Sigmoid colon (tissue), 7 donors: ENCODE measurements around the gene RHOH. TPM values are rescaled to one million over a fixed set of nuclear protein-coding genes. Genes with fewer than 3 reads are reported as not detected.

Source experiments
- DNase-seq: peaks from one replicate; pipeline ENCODE4 v3.0.0-alpha.2; 2019
- H3K27ac ChIP-seq, 4 donors: fragments of 200-600 bp; sonication (generic); one replicate each; pipeline ENCODE4 v1.5.1; 2016 to 2019; ENCODE audit warnings: mild to moderate bottlenecking in 1 of 4
- H3K27me3 ChIP-seq, 3 donors: fragments of 200-600 bp; sonication (generic); one replicate each; pipeline ENCODE4 v1.5.1; 2019; ENCODE audit warnings: mild to moderate bottlenecking in 1 of 3
- H3K36me3 ChIP-seq, 4 donors: fragments of 200-600 bp; sonication (generic); one replicate each; pipeline ENCODE4 v1.5.1; 2016 to 2019
- H3K4me1 ChIP-seq, 4 donors: fragments of 200-600 bp; sonication (generic); one replicate each; pipeline ENCODE4 v1.5.1; 2017 to 2019
- H3K4me3 ChIP-seq, 4 donors: fragments of 200-600 bp; sonication (generic); one replicate each; pipeline ENCODE4 v1.5.1; 2017 to 2019; ENCODE audit warnings: mild to moderate bottlenecking in 2 of 4, moderate library complexity in 1 of 4
- H3K9me3 ChIP-seq, 4 donors: fragments of 200-600 bp in 3 of 4; sonication (generic) in 3 of 4; one replicate each; pipeline versions ENCODE4 v1.5.1 to v1.6.1; 2013 to 2019
- CTCF ChIP-seq, 4 experiments: fragments of 450-650 bp in 3 of 4; fragments of 200-600 bp in 1 of 4; IDR thresholded peaks; one replicate each; pipeline ENCODE4 v1.5.1; 2016 to 2019; ENCODE audit warnings: antibody characterized with exemption in 4 of 4, mild to moderate bottlenecking in 3 of 4, moderate library complexity in 2 of 4
- EP300 ChIP-seq, 4 donors: sonication (generic); formaldehyde crosslinking; IDR thresholded peaks; one replicate each; pipeline ENCODE4 v1.6.1; 2017; ENCODE audit warnings: antibody characterized with exemption in 4 of 4
- POLR2A ChIP-seq, 2 donors: fragments of 450-650 bp; IDR thresholded peaks; one replicate each; pipeline ENCODE4 v1.6.1; 2016; ENCODE audit warnings: antibody characterized with exemption in 2 of 2, mild to moderate bottlenecking in 2 of 2, moderate library complexity in 2 of 2
- POLR2AphosphoS5 ChIP-seq, 4 donors: sonication (generic); formaldehyde crosslinking; IDR thresholded peaks; one replicate each; pipeline ENCODE4 v1.6.1; 2017; ENCODE audit warnings: antibody characterized with exemption in 4 of 4
- WGBS, 2 donors: extraction: QIAGEN DNeasy Blood & Tissue Kit; methylation state at CpG; one replicate each; pipeline ENCODE4 v1.1.7; 2013; 5-methylcytosine and 5-hydroxymethylcytosine counted together
- intact Hi-C: fragments of 100-400 bp; cut with DNase I; formaldehyde crosslinking; loops from one replicate; pipeline ENCODE4 v1.15.1; 2023
- polyA plus RNA-seq, 3 donors: library from polyadenylated mRNA; stranded (reverse); fragments of 200-250 nt; gene quantifications; one replicate each; pipeline ENCODE4 v1.2.3, GENCODE V29; 2013
- total RNA-seq, 4 donors: library from RNA; depleted of rRNA; stranded (reverse); fragments of >200 nt; gene quantifications; one replicate each; pipeline ENCODE4 v1.1.0, GENCODE V29; 2016
- donor health status: healthy with polysubstance abuse.
- donor health status: Bipolar disorder and iron deficiency.
- donor health status: healthy.

RHOH gene
- total and polyA plus RNA-seq, 7 donors, result 0.49 to 38.8 (median 1.4) TPM

- no peak for DNase-seq
- no peaks in the 10 kb centered on the region for H3K27me3 ChIP-seq
- no peaks in the 10 kb centered on the region for H3K4me1 ChIP-seq
- no peak overlapping the region for H3K4me3 ChIP-seq
- H3K36me3 ChIP-seq, result no peaks in the 10 kb centered on the region
- WGBS, 2 donors, result 79 to 80% methylated on average over 2 of the region's 2 CpGs
- no peak overlapping the region for H3K27ac ChIP-seq
- H3K9me3 ChIP-seq, result no peaks in the 10 kb centered on the region
- intact Hi-C loops, result no loop called here
- TF ChIP-seq CTCF (IDR thresholded peaks at IDR 0.05) (no peak), POLR2AphosphoS5 (IDR thresholded peaks at IDR 0.05) (no peak), EP300 (IDR thresholded peaks at IDR 0.05) (no peak), POLR2A (IDR thresholded peaks at IDR 0.05) (no peak)
These were observed 50.1 kb downstream of the RHOH start for GRCh38 chr4:40246938-40247337.

DNA sequence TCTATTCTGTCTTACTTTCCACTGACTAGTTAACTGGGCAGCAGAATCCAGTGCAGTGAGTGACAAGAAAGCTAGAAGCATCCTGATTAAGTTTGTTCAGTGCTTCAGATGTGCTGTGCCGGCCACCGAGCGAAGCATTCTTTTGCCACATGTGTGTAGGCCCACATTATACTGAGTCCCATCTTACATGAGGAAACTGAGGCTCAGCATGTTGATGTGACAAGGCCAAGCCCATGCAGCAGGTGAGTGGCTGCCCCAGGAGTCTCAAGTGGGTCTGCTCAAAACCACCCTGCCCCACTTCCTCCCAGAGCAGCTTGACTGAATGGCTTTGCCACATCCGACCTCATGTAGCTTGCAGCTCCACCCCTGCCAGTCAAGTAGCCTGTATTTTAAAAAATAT is 50.5 kb downstream of the RHOH start:
- DNase-seq, result no peak
- H3K4me3 ChIP-seq, result no peak overlapping the region
- no peaks in the 10 kb centered on the region for H3K4me1 ChIP-seq
- no peak for TF ChIP-seq EP300 (IDR thresholded peaks at IDR 0.05)
- TF ChIP-seq POLR2A (IDR thresholded peaks at IDR 0.05), result no peak
- no peak for TF ChIP-seq CTCF (IDR thresholded peaks at IDR 0.05)
- TF ChIP-seq POLR2AphosphoS5 (IDR thresholded peaks at IDR 0.05), result no peak
- no peaks in the 10 kb centered on the region for H3K27me3 ChIP-seq
- H3K9me3 ChIP-seq, result no peaks in the 10 kb centered on the region
- WGBS, 2 donors, result 78 to 88% methylated on average over 4 of the region's 4 CpGs
- H3K27ac ChIP-seq, result no peak overlapping the region
- H3K36me3 ChIP-seq, result no peaks in the 10 kb centered on the region
- intact Hi-C loops, result no loop called here

DNA sequence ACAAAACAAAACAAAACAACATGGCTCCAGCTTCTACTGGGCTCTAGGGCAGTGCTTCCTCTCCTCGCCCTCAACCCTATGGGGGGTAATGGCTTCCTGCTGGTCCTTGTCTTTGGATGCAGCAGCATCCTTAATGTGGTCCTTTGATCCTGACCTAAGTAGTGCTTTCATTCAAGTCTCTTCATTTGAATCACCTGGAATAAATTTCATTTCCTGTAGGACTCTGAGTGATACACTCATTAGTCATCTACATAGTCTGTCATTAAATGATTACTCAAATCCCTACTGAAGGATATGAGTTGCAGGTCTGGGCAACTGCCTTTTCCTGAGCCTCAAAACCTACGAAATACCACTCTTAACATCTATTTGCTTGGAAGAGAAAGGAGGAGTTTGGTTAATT is 54.5 kb downstream of the RHOH start:
- intact Hi-C loops, result no loop called here
- TF ChIP-seq EP300 (IDR thresholded peaks at IDR 0.05) (no peak), POLR2A (IDR thresholded peaks at IDR 0.05) (no peak), POLR2AphosphoS5 (IDR thresholded peaks at IDR 0.05) (no peak), CTCF (IDR thresholded peaks at IDR 0.05) (no peak)

GRCh38 chr4:40253906-40254305 is 57.1 kb downstream of the RHOH start:
- Histone ChIP-seq H3K27ac (no peak overlapping the region), H3K4me3 (no peak overlapping the region), H3K36me3 (no peaks in the 10 kb centered on the region), H3K27me3 (no peaks in the 10 kb centered on the region), H3K4me1 (peaks cover 0 to 10% (median 9%) of the 10 kb centered on the region in 4 donors), H3K9me3 (no peaks in the 10 kb centered on the region)
- no peak for DNase-seq
- WGBS, 2 donors, result 42 to 72% methylated on average over 4 of the region's 4 CpGs
- TF ChIP-seq POLR2AphosphoS5 (IDR thresholded peaks at IDR 0.05), result no peak
- no peak for TF ChIP-seq CTCF (IDR thresholded peaks at IDR 0.05)
- no peak for TF ChIP-seq POLR2A (IDR thresholded peaks at IDR 0.05)
- TF ChIP-seq EP300 (IDR thresholded peaks at IDR 0.05), result no peak
- intact Hi-C loops, result no loop called here

More for the DNA sequence above, 54.5 kb downstream of the RHOH start:
- Histone ChIP-seq H3K9me3 (no peaks in the 10 kb centered on the region), H3K4me1 (peaks cover 0 to 10% (median 8%) of the 10 kb centered on the region in 4 donors), H3K36me3 (no peaks in the 10 kb centered on the region), H3K27me3 (no peaks in the 10 kb centered on the region), H3K4me3 (no peak overlapping the region), H3K27ac (no peak overlapping the region)
- 80 to 90% methylated on average over 2 of the region's 2 CpGs for WGBS, 2 donors
- no peak for DNase-seq
